Measurements from ENCODE around the gene IGIP. TPM values are rescaled to one million over a fixed set of nuclear protein-coding genes. Genes with fewer than 3 reads are reported as not detected.

Gene IGIP
- total RNA-seq, 1 donor from 2014 or later: 0.98 TPM

GRCh38 chr5:140113180-140113698 lies 12.5 kb upstream of the IGIP start:
- DNase-seq: peak; percentile 55
- Mint-ChIP-seq H3K36me3 (ENCODE audit: unreplicated experiment) (no peaks in the 10 kb centered on the region), H3K27me3 (ENCODE audit: unreplicated experiment) (peaks cover 17% of the 10 kb centered on the region), H3K4me1 (ENCODE audit: low read depth, unreplicated experiment) (peaks cover 4% of the 10 kb centered on the region), H3K9me3 (ENCODE audit: unreplicated experiment) (peaks cover 7% of the 10 kb centered on the region), H3K4me3 (ENCODE audit: unreplicated experiment) (peak overlapping the region; percentile 84), H3K27ac (ENCODE audit: unreplicated experiment) (no peak overlapping the region)
- no peak for TF ChIP-seq CTCF (IDR thresholded peaks at IDR 0.05; ENCODE audit: partially characterized antibody, unreplicated experiment)

GRCh38 chr5:140113699-140114263 lies 12.0 kb upstream of the IGIP start, which contains the start of gene PURA:
TSS of gene PURA (plus strand) at chr5:140114109. CDS start at chr5:140114182, 73 bp downstream.
- peaks cover 15% of the 10 kb centered on the region for H3K27me3 Mint-ChIP-seq (ENCODE audit: unreplicated experiment)
- H3K4me1 Mint-ChIP-seq (ENCODE audit: low read depth, unreplicated experiment): peaks cover 4% of the 10 kb centered on the region
- H3K4me3 Mint-ChIP-seq (ENCODE audit: unreplicated experiment): peak within 1 kb of the TSS; percentile 90
- H3K27ac Mint-ChIP-seq (ENCODE audit: unreplicated experiment): no peak within 1 kb of the TSS
- H3K36me3 Mint-ChIP-seq (ENCODE audit: unreplicated experiment): no peaks in the 10 kb centered on the region
- TF ChIP-seq CTCF (IDR thresholded peaks at IDR 0.05; ENCODE audit: partially characterized antibody, unreplicated experiment): peak; percentile 43
- DNase-seq: peak; percentile 97
- H3K9me3 Mint-ChIP-seq (ENCODE audit: unreplicated experiment): peaks cover 7% of the 10 kb centered on the region

GRCh38 chr5:140114341-140115185 lies 11.2 kb upstream of the IGIP start:
- Mint-ChIP-seq H3K27me3 (ENCODE audit: unreplicated experiment) (peaks cover 9% of the 10 kb centered on the region), H3K4me3 (ENCODE audit: unreplicated experiment) (peak overlapping the region; percentile 90), H3K36me3 (ENCODE audit: unreplicated experiment) (no peaks in the 10 kb centered on the region), H3K9me3 (ENCODE audit: unreplicated experiment) (peaks cover 2% of the 10 kb centered on the region), H3K4me1 (ENCODE audit: low read depth, unreplicated experiment) (no peaks in the 10 kb centered on the region), H3K27ac (ENCODE audit: unreplicated experiment) (no peak overlapping the region)
- no peak for TF ChIP-seq CTCF (IDR thresholded peaks at IDR 0.05; ENCODE audit: partially characterized antibody, unreplicated experiment)
- peak; percentile 68 for DNase-seq

- H3K27ac Mint-ChIP-seq (ENCODE audit: unreplicated experiment): no peak overlapping the region
- no peaks in the 10 kb centered on the region for H3K36me3 Mint-ChIP-seq (ENCODE audit: unreplicated experiment)
- H3K9me3 Mint-ChIP-seq (ENCODE audit: unreplicated experiment): peaks cover 2% of the 10 kb centered on the region
- H3K4me3 Mint-ChIP-seq (ENCODE audit: unreplicated experiment): peak overlapping the region; percentile 90
- DNase-seq: no peak
- H3K27me3 Mint-ChIP-seq (ENCODE audit: unreplicated experiment): peaks cover 9% of the 10 kb centered on the region
- TF ChIP-seq CTCF (IDR thresholded peaks at IDR 0.05; ENCODE audit: partially characterized antibody, unreplicated experiment): no peak
- no peaks in the 10 kb centered on the region for H3K4me1 Mint-ChIP-seq (ENCODE audit: low read depth, unreplicated experiment)
Observed at GRCh38 chr5:140115186-140115500, 10.6 kb upstream of the IGIP start.

- Mint-ChIP-seq H3K4me1 (ENCODE audit: low read depth, unreplicated experiment) (no peaks in the 10 kb centered on the region), H3K27ac (ENCODE audit: unreplicated experiment) (no peak overlapping the region), H3K4me3 (ENCODE audit: unreplicated experiment) (no peak overlapping the region), H3K27me3 (ENCODE audit: unreplicated experiment) (peaks cover 4% of the 10 kb centered on the region), H3K9me3 (ENCODE audit: unreplicated experiment) (peaks cover 2% of the 10 kb centered on the region), H3K36me3 (ENCODE audit: unreplicated experiment) (no peaks in the 10 kb centered on the region)
- no peak for DNase-seq
- TF ChIP-seq CTCF (IDR thresholded peaks at IDR 0.05; ENCODE audit: partially characterized antibody, unreplicated experiment): no peak
Observed at GRCh38 chr5:140116716-140117115, 9.0 kb upstream of the IGIP start.

All from glutamatergic neuron (in vitro differentiated cells).